Measurements from ENCODE around the gene NAT16. TPM values are rescaled to one million over a fixed set of nuclear protein-coding genes. Genes with fewer than 3 reads are reported as not detected.
A peak's percentile ranks its signal among the peaks of the same experiment; 100 is the strongest.
"Not testable (repeated sequence)": the region's sequence is repeated elsewhere in the genome, so short reads cannot be mapped to it uniquely, and the experiment has no call there.

NAT16 gene
- total RNA-seq, 1 experiment from 2014 or later, result not detected

- no peaks in the 10 kb centered on the region for H3K79me2 ChIP-seq (ENCODE audit: low read length)
- H3K9me2 ChIP-seq (replicated peaks; ENCODE audit: insufficient read depth, low read length), result no peaks in the 10 kb centered on the region
- no peaks in the 10 kb centered on the region for H3K9me3 ChIP-seq (ENCODE audit: low read length)
- H3K36me3 ChIP-seq (ENCODE audit: insufficient read depth, low read length), result no peaks in the 10 kb centered on the region
- DNase-seq, result no peak
- peaks cover 7% of the 10 kb centered on the region for H3K4me1 ChIP-seq (ENCODE audit: low read length)
- H2AFZ ChIP-seq (ENCODE audit: low read length), result no peak overlapping the region
- no peak overlapping the region for H3K4me3 ChIP-seq (ENCODE audit: low read length)
- H3K27ac ChIP-seq (ENCODE audit: low read length), result no peak overlapping the region
- H3K27me3 ChIP-seq (ENCODE audit: low read length), result no peaks in the 10 kb centered on the region
- no peaks in the 10 kb centered on the region for H4K20me1 ChIP-seq (ENCODE audit: insufficient read depth, low read depth, low read length)
- no peak overlapping the region for H3K9ac ChIP-seq (ENCODE audit: low read length)
- no peak overlapping the region for H3K4me2 ChIP-seq (ENCODE audit: low read depth, low read length, poor library complexity, severe bottlenecking)
These were observed 27.4 kb upstream of the NAT16 start for GRCh38 chr7:101207459-101207858.

GRCh38 chr7:101206665-101207042, 26.6 kb upstream of the NAT16 start:
- Histone ChIP-seq H3K4me3 (ENCODE audit: low read length) (no peak overlapping the region), H4K20me1 (ENCODE audit: insufficient read depth, low read depth, low read length) (no peaks in the 10 kb centered on the region), H3K27me3 (ENCODE audit: low read length) (no peaks in the 10 kb centered on the region), H3K9me2 (replicated peaks; ENCODE audit: insufficient read depth, low read length) (no peaks in the 10 kb centered on the region), H3K36me3 (ENCODE audit: insufficient read depth, low read length) (no peaks in the 10 kb centered on the region), H3K27ac (ENCODE audit: low read length) (no peak overlapping the region), H3K9ac (ENCODE audit: low read length) (no peak overlapping the region), H3K4me2 (ENCODE audit: low read depth, low read length, poor library complexity, severe bottlenecking) (no peak overlapping the region), H3K4me1 (ENCODE audit: low read length) (peaks cover 7% of the 10 kb centered on the region), H3K9me3 (ENCODE audit: low read length) (no peaks in the 10 kb centered on the region), H3K79me2 (ENCODE audit: low read length) (no peaks in the 10 kb centered on the region), H2AFZ (ENCODE audit: low read length) (no peak overlapping the region)
- DNase-seq, result no peak

GRCh38 chr7:101205901-101206664, 26.0 kb upstream of the NAT16 start:
- DNase-seq, result no peak
- no peaks in the 10 kb centered on the region for H4K20me1 ChIP-seq (ENCODE audit: insufficient read depth, low read depth, low read length)
- H2AFZ ChIP-seq (ENCODE audit: low read length), result no peak overlapping the region
- no peaks in the 10 kb centered on the region for H3K79me2 ChIP-seq (ENCODE audit: low read length)
- no peaks in the 10 kb centered on the region for H3K27me3 ChIP-seq (ENCODE audit: low read length)
- H3K9me3 ChIP-seq (ENCODE audit: low read length), result no peaks in the 10 kb centered on the region
- H3K4me3 ChIP-seq (ENCODE audit: low read length), result no peak overlapping the region
- peaks cover 7% of the 10 kb centered on the region for H3K4me1 ChIP-seq (ENCODE audit: low read length)
- no peaks in the 10 kb centered on the region for H3K36me3 ChIP-seq (ENCODE audit: insufficient read depth, low read length)
- no peaks in the 10 kb centered on the region for H3K9me2 ChIP-seq (replicated peaks; ENCODE audit: insufficient read depth, low read length)
- H3K9ac ChIP-seq (ENCODE audit: low read length), result no peak overlapping the region
- no peak overlapping the region for H3K4me2 ChIP-seq (ENCODE audit: low read depth, low read length, poor library complexity, severe bottlenecking)
- H3K27ac ChIP-seq (ENCODE audit: low read length), result no peak overlapping the region

- H3K9me3 ChIP-seq (ENCODE audit: low read length); H3K9me2 ChIP-seq (replicated peaks; ENCODE audit: insufficient read depth, low read length); H3K79me2 ChIP-seq (ENCODE audit: low read length); H3K4me1 ChIP-seq (ENCODE audit: low read length); H3K36me3 ChIP-seq (ENCODE audit: insufficient read depth, low read length); H3K27ac ChIP-seq (ENCODE audit: low read length); H3K4me3 ChIP-seq (ENCODE audit: low read length); DNase-seq; H3K27me3 ChIP-seq (ENCODE audit: low read length); H4K20me1 ChIP-seq (ENCODE audit: insufficient read depth, low read depth, low read length): not testable (repeated sequence)
- H3K4me2 ChIP-seq (ENCODE audit: low read depth, low read length, poor library complexity, severe bottlenecking), result peak overlapping the region; percentile 44
- peak overlapping the region; percentile 31 for H3K9ac ChIP-seq (ENCODE audit: low read length)
- H2AFZ ChIP-seq (ENCODE audit: low read length), result peak overlapping the region; percentile 84; the same call in 1 of the 2 replicates
These were observed 23.9 kb upstream of the NAT16 start for GRCh38 chr7:101203740-101204738.

- peaks cover 7% of the 10 kb centered on the region for H3K4me1 ChIP-seq (ENCODE audit: low read length)
- H3K9me3 ChIP-seq (ENCODE audit: low read length), result no peaks in the 10 kb centered on the region
- no peaks in the 10 kb centered on the region for H3K27me3 ChIP-seq (ENCODE audit: low read length)
- no peak overlapping the region for H3K9ac ChIP-seq (ENCODE audit: low read length)
- no peaks in the 10 kb centered on the region for H3K36me3 ChIP-seq (ENCODE audit: insufficient read depth, low read length)
- no peak for DNase-seq
- no peak overlapping the region for H2AFZ ChIP-seq (ENCODE audit: low read length)
- H3K9me2 ChIP-seq (replicated peaks; ENCODE audit: insufficient read depth, low read length), result no peaks in the 10 kb centered on the region
- no peak overlapping the region for H3K4me3 ChIP-seq (ENCODE audit: low read length)
- no peak overlapping the region for H3K27ac ChIP-seq (ENCODE audit: low read length)
- no peaks in the 10 kb centered on the region for H3K79me2 ChIP-seq (ENCODE audit: low read length)
- no peaks in the 10 kb centered on the region for H4K20me1 ChIP-seq (ENCODE audit: insufficient read depth, low read depth, low read length)
- H3K4me2 ChIP-seq (ENCODE audit: low read depth, low read length, poor library complexity, severe bottlenecking), result no peak overlapping the region
These were observed 22.5 kb upstream of the NAT16 start for GRCh38 chr7:101202603-101202918.

GRCh38 chr7:101201695-101202602, 21.9 kb upstream of the NAT16 start:
- DNase-seq, result no peak
- H3K27ac ChIP-seq (ENCODE audit: low read length), result no peak overlapping the region
- H3K79me2 ChIP-seq (ENCODE audit: low read length), result no peaks in the 10 kb centered on the region
- no peaks in the 10 kb centered on the region for H3K27me3 ChIP-seq (ENCODE audit: low read length)
- peaks cover 7% of the 10 kb centered on the region for H3K4me1 ChIP-seq (ENCODE audit: low read length)
- no peaks in the 10 kb centered on the region for H4K20me1 ChIP-seq (ENCODE audit: insufficient read depth, low read depth, low read length)
- H3K4me2 ChIP-seq (ENCODE audit: low read depth, low read length, poor library complexity, severe bottlenecking), result no peak overlapping the region
- H3K9ac ChIP-seq (ENCODE audit: low read length), result no peak overlapping the region
- H3K4me3 ChIP-seq (ENCODE audit: low read length), result no peak overlapping the region
- no peaks in the 10 kb centered on the region for H3K9me3 ChIP-seq (ENCODE audit: low read length)
- H2AFZ ChIP-seq (ENCODE audit: low read length), result no peak overlapping the region
- no peaks in the 10 kb centered on the region for H3K9me2 ChIP-seq (replicated peaks; ENCODE audit: insufficient read depth, low read length)
- no peaks in the 10 kb centered on the region for H3K36me3 ChIP-seq (ENCODE audit: insufficient read depth, low read length)

- Histone ChIP-seq H3K4me1 (ENCODE audit: low read length) (peaks cover 7% of the 10 kb centered on the region), H3K9me3 (ENCODE audit: low read length) (no peaks in the 10 kb centered on the region), H3K4me2 (ENCODE audit: low read depth, low read length, poor library complexity, severe bottlenecking) (no peak within 1 kb of the TSS), H3K27ac (ENCODE audit: low read length) (no peak within 1 kb of the TSS), H3K4me3 (ENCODE audit: low read length) (no peak within 1 kb of the TSS), H3K9me2 (replicated peaks; ENCODE audit: insufficient read depth, low read length) (no peaks in the 10 kb centered on the region), H2AFZ (ENCODE audit: low read length) (no peak within 1 kb of the TSS), H3K36me3 (ENCODE audit: insufficient read depth, low read length) (no peaks in the 10 kb centered on the region), H3K79me2 (ENCODE audit: low read length) (no peaks in the 10 kb centered on the region), H3K9ac (ENCODE audit: low read length) (no peak within 1 kb of the TSS), H3K27me3 (ENCODE audit: low read length) (no peaks in the 10 kb centered on the region), H4K20me1 (ENCODE audit: insufficient read depth, low read depth, low read length) (no peaks in the 10 kb centered on the region)
- no peak for DNase-seq
These were observed 20.9 kb upstream of the NAT16 start, which contains the start of gene MOGAT3 for GRCh38 chr7:101200862-101201599. MOGAT3 (minus strand) TSS chr7:101201036; CDS start chr7:101200854, 182 bp downstream.

Measured in Karpas-422 (cell line).